Adipocyte (in vitro differentiated cells): ENCODE data around the gene GNAO1.

Experiments
- DNase-seq: peaks from one replicate; pipeline ENCODE4 v3.0.0-alpha.2; 2015; ENCODE audit warnings: low read depth
- H3K27me3 ChIP-seq: replicated peaks from 2 replicates; pipeline ENCODE4 v1.7.0; 2013; ENCODE audit warnings: mild to moderate bottlenecking, low read length, moderate library complexity; ENCODE audit not compliant: control insufficient read depth, insufficient read depth
- H3K36me3 ChIP-seq: 2 replicates; pipeline ENCODE4 v1.7.0; 2013; ENCODE audit warnings: low read length, mild to moderate bottlenecking, moderate library complexity; ENCODE audit not compliant: control insufficient read depth, insufficient read depth, severe bottlenecking
- H3K4me1 ChIP-seq: 2 replicates; pipeline ENCODE4 v1.7.0; 2013; ENCODE audit warnings: mild to moderate bottlenecking, low read length, moderate library complexity; ENCODE audit not compliant: control insufficient read depth, insufficient read depth
- H3K4me3 ChIP-seq: 2 replicates; pipeline ENCODE4 v1.7.0; 2013; ENCODE audit warnings: mild to moderate bottlenecking, low read length, moderate library complexity
- H3K9ac ChIP-seq: 2 replicates; pipeline ENCODE4 v1.7.0; 2013; ENCODE audit warnings: mild to moderate bottlenecking, low read length, moderate library complexity
- H3K9me3 ChIP-seq: 2 replicates; pipeline ENCODE4 v1.7.0; 2013; ENCODE audit warnings: mild to moderate bottlenecking, low read length, moderate library complexity; ENCODE audit not compliant: control insufficient read depth

Gene GNAO1

DNA sequence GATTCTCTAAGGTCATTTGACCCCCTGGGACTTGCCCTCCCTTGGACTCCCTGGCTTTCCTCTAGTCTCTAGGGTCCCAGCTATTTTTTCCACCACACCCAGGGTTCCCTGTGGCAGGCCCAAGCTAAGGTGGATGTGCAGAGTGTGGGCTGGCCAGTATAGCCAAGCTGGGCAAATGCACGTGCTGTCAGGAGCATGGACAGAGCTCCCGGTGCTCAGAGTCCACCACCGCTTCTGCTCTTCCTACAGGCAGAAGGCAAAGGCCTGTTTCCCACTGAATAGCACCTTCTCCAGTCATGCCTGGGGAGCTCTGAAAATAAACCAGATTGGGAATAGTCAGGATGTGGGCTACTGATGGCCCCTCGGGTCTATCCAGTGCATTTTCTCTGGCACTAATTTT is 53.3 kb downstream of the GNAO1 start:
- Histone ChIP-seq H3K4me1 (no peaks in the 10 kb centered on the region), H3K36me3 (no peaks in the 10 kb centered on the region), H3K4me3 (no peak overlapping the region), H3K9ac (no peak overlapping the region), H3K27me3 (peaks cover 9% of the 10 kb centered on the region), H3K9me3 (no peaks in the 10 kb centered on the region)
- DNase-seq, result no peak

DNA sequence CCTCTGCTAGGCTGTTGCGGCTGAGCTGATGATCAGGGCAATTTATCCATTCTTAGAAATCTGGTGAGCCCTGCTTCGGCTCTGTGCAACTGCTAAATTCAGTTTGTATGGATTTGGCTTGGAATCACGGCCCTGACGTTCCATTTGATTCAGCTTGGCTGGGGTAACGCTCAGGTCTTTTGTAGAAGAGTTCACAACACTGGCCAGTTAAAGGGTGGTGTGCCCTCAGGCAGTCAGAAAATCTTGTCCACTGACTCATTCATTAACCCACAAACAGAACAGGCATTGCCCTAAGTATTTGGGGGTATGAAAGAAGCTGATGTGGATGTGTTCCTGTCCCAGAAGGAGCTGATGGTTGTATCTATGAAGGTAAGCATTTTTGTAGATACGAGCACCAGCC is 53.9 kb downstream of the GNAO1 start:
- Histone ChIP-seq H3K27me3 (peaks cover 9% of the 10 kb centered on the region), H3K36me3 (no peaks in the 10 kb centered on the region)
- peak; percentile 79 for DNase-seq

DNA sequence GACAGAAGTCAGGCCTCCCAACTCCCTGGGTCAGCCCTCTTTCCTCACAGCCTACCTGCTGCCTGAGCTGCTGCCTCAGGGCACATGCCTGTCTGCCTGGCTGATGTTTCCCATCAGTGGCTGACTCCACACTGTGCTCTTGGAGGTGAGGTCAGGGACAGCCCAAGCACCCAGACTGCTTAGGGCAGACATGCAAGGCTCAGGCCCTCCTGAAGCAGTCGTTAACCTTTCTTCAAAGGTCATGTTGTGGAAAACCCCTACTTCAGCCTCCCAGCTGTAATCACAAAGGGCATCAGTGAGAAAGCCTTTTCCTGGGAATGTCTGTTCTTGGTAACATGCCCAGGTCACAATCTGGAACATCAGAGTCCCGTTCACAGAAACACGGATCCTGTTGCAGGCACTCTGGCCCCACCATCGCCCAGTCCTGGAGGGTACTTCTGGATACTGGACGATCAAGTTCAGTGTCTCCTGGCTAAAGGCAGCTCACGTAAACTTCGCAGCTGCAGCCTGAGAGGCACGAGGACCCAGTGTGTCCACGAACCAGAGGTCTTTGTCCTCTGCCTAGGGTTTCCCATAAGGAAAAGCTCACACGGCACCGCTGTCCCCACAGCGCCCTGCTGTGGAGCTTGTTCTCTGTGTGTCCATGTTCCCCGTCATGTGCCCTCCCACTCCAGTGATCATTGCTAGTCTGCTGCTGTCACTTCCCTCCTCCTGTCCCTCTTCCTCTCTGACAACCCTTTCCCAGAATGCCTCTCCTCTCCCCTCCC is 54.9 kb downstream of the GNAO1 start:
- Histone ChIP-seq H3K27me3 (peaks cover 6% of the 10 kb centered on the region), H3K9ac (no peak overlapping the region), H3K36me3 (no peaks in the 10 kb centered on the region), H3K9me3 (no peaks in the 10 kb centered on the region), H3K4me1 (no peaks in the 10 kb centered on the region), H3K4me3 (no peak overlapping the region)
- DNase-seq, result peak; percentile 67

More for the DNA sequence above, 53.9 kb downstream of the GNAO1 start:
- no peak overlapping the region for H3K9ac ChIP-seq
- H3K4me3 ChIP-seq, result no peak overlapping the region
- H3K4me1 ChIP-seq, result no peaks in the 10 kb centered on the region
- H3K9me3 ChIP-seq, result no peaks in the 10 kb centered on the region

DNA sequence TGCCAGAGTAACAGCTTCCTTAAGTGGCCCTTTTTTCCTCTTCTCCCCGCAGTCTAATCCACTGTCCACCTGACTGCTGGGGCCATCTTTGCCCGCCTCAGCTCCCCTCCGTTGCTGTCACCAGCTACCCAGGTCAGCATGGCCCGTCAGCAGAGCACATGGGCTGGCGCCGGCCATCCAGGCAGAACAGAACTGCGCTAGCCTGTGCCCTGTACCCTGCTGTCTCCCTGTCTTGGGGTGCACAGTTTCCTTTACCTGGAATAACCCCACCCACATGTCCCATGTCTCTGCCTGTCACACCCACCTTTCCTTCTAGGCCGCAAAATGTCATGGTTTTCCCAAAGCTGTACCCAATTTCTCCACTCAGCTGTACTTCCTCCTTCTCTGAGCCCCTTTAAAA is 55.7 kb downstream of the GNAO1 start:
- no peak overlapping the region for H3K9ac ChIP-seq
- DNase-seq, result no peak
- H3K4me3 ChIP-seq, result no peak overlapping the region
- H3K9me3 ChIP-seq, result no peaks in the 10 kb centered on the region
- H3K36me3 ChIP-seq, result no peaks in the 10 kb centered on the region
- no peaks in the 10 kb centered on the region for H3K4me1 ChIP-seq
- peaks cover 6% of the 10 kb centered on the region for H3K27me3 ChIP-seq

DNA sequence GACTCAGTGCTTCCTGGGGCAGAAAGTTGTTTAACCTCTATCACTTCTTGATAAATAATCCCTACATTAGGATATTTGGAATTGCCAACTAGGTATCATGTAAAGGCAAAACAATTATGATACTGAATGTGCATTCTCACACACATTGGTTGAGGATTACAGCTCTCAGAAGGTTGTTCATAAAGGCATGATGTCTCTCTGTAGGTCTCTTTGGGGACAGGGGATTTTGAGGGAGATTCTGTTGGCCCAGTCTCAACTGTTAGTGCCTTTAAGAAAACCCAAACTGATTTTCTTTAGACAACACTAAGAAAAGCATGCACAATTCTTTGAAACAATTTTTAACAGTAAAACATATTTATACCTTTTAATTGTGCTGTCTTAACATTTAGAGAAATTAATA is 56.5 kb downstream of the GNAO1 start:
- H3K4me3 ChIP-seq, result no peak overlapping the region
- no peaks in the 10 kb centered on the region for H3K36me3 ChIP-seq
- H3K9ac ChIP-seq, result no peak overlapping the region
- H3K9me3 ChIP-seq, result no peaks in the 10 kb centered on the region
- peaks cover 6% of the 10 kb centered on the region for H3K27me3 ChIP-seq
- H3K4me1 ChIP-seq, result peaks cover 3% of the 10 kb centered on the region
- no peak for DNase-seq

DNA sequence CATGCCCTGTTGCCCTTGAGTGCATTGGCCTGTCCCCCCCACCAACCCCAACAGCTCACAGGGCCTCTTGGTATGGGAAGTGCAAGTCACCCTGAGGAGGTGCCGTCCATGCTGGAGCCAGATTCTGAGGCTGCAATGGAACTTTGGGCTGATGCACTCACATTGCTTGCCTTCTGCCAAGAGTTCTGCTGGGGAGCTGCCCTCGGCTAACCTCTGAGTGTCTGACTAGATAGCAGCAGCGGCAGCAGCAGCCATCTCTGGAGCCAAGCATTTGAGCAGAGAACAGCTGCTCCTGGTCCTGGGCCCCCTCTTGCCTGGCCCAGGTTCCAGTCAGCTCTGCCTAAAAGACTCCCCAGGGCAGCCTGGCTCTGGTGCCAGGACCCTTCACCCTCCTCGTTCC is 61.5 kb downstream of the GNAO1 start:
- Histone ChIP-seq H3K27me3 (peaks cover 6% of the 10 kb centered on the region), H3K4me3 (no peak overlapping the region), H3K4me1 (peaks cover 9% of the 10 kb centered on the region), H3K36me3 (no peaks in the 10 kb centered on the region), H3K9me3 (no peaks in the 10 kb centered on the region), H3K9ac (no peak overlapping the region)
- DNase-seq, result no peak

DNA sequence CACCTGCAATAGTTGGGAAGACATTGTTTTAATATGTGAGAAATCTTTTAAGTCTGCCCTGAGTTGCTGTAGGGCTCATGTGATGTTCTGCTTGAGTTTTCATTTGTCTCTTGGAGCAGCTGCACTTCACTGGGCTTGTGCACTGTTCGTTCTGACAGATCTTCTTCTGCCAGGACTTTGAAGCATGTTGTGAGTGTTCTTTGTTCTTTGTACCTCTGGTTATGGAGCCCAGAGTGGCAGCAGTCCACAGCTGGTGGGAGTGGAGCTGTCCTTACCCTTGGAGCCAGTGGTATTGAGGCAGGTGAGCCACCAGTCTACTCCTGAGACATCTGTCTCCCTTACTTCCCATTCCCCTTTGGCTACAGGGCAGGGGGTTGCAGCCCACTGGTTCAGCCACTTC is 64.6 kb downstream of the GNAO1 start:
- no peaks in the 10 kb centered on the region for H3K9me3 ChIP-seq
- no peak overlapping the region for H3K4me3 ChIP-seq
- H3K9ac ChIP-seq, result no peak overlapping the region
- H3K36me3 ChIP-seq, result no peaks in the 10 kb centered on the region
- no peak for DNase-seq
- H3K4me1 ChIP-seq, result peaks cover 9% of the 10 kb centered on the region
- no peaks in the 10 kb centered on the region for H3K27me3 ChIP-seq

DNA sequence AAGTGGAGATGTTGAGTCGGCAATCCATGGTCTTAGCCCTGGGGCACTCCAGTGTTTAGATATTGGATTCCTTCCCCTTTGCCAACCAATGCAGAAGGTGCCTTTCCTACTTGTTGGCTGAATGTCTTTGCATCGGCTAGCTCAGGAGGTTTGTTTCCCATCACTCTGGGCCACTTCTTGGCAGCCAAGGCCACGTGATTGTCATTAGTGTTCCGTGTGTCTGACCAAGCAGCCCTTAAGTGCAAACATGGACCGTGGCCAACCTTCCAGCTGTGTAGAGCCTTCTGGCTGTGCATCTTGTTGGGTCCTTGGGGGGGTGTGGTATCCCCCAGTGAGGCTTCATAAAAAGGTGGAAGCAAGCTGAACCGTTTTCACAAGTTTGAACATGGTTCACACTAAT is 66.0 kb downstream of the GNAO1 start:
- H3K27me3 ChIP-seq, result peaks cover 8% of the 10 kb centered on the region
- no peak for DNase-seq
- H3K9me3 ChIP-seq, result no peaks in the 10 kb centered on the region
- no peak overlapping the region for H3K4me3 ChIP-seq
- no peaks in the 10 kb centered on the region for H3K36me3 ChIP-seq
- H3K9ac ChIP-seq, result no peak overlapping the region
- peaks cover 9% of the 10 kb centered on the region for H3K4me1 ChIP-seq

DNA sequence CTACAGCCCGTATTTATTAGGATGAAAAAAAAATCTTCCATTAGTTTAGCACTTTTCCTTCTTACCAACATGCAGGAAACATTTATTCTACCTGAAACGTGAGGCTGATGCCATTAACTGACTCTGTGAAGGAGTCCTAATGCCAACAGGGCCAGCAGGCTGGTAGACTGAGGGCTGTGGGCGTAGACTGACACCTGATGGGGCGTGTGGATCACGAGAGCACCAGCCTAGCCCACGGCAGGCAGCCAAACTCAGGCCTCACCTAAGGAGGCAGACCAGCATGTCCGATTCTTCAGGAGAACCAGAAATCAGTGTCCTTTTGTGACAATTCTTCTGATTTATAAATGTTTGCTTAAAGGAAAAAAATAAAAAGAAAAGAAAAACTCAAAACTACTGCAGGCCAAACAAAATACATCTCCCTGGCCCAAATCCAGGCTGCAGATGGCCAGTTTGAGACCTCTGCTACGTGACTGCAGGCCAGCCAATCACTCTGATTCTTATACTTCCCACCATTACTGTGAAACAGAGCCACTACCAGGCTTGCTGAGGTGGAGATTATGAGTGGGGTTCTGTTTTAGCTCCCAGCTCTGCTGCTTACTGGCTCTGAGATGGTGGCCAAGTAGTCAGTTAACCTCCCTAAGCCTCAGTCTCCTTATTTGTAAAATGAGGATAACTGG is 66.5 kb downstream of the GNAO1 start:
- H3K36me3 ChIP-seq, result no peaks in the 10 kb centered on the region
- H3K9ac ChIP-seq, result no peak overlapping the region
- H3K4me1 ChIP-seq, result peaks cover 6% of the 10 kb centered on the region
- H3K27me3 ChIP-seq, result peaks cover 13% of the 10 kb centered on the region
- H3K9me3 ChIP-seq, result no peaks in the 10 kb centered on the region
- no peak overlapping the region for H3K4me3 ChIP-seq
- no peak for DNase-seq

DNA sequence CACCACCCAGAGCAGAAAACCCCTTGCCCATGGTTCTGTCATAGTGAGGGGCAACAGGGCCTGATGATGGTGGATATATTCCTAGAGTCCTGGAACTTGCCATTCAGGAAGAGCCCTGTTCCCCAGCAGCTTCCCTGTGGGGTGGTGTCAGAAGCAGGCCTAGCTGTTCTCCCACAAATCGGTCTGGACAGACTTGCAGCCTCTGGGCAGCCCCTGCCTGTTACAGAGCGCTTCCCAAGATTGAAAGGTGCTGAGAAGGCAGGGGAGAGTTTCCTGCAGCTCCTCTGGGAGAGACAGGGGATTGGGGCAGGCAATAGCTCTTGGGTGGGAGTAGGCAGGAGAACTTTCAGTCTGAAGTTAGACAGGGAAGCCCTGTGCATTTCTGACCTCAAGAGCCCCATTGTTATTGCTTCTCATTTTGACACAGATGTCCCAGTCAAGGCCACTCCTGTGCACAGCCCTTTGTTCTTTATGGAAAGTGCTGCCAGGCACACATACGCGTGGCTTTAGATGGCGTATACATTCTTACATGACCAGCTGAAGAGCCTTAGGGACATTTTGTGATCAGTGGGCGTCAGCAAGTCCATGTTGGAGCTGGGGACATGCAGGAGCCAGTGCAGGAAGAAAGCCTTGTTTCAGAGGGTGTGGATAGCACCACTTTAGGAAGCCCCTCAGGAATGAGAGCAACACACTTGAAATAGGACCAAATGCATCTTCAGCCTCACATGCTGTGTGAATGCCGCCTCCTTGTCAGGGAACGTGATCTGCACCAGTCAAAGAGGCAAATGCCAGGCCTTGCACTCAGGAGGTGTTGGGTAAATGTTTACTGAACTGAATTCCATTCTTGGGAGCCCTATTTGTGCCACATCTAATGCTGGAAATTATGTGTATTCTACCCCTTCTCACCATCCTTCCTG is 67.5 kb downstream of the GNAO1 start:
- Histone ChIP-seq H3K9ac (no peak overlapping the region), H3K27me3 (peaks cover 17% of the 10 kb centered on the region), H3K4me1 (no peaks in the 10 kb centered on the region), H3K4me3 (no peak overlapping the region), H3K36me3 (no peaks in the 10 kb centered on the region), H3K9me3 (no peaks in the 10 kb centered on the region)
- DNase-seq, result no peak

DNA sequence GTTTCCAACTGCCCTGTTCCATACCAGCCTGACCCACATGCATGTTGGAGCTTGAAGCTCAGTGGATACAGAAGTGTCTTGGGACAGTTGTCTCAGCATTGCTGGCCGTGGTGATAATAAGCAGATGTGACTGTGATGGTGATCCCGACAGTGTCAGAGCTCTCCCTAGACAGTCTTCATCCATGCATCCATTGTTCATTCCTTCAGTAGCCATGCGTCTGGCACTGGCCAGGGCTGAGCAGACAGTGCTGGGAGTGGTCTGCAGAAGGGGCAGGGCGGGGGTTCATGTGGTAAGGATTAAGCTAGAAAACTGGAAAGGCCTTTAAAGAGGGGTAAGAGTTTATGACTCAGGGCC is 68.1 kb downstream of the GNAO1 start:
- H3K36me3 ChIP-seq, result no peaks in the 10 kb centered on the region
- H3K27me3 ChIP-seq, result peaks cover 17% of the 10 kb centered on the region
- H3K4me3 ChIP-seq, result no peak overlapping the region
- no peaks in the 10 kb centered on the region for H3K9me3 ChIP-seq
- no peaks in the 10 kb centered on the region for H3K4me1 ChIP-seq
- H3K9ac ChIP-seq, result no peak overlapping the region
- DNase-seq, result no peak
